ENCODE data around the gene PAEP.

Gene PAEP

GRCh38 chr9:135565141-135565628 lies 3.6 kb downstream of the PAEP start:
- DNase-seq (ENCODE audit: extremely low spot score): no peak
- ChIA-PET POLR2A (no interaction called here), CTCF (no interaction called here)
- TF ChIP-seq CTCF (IDR thresholded peaks at IDR 0.05; ENCODE audit: control extremely low read depth, extremely low read depth, low read depth, missing control alignments): no peak

GRCh38 chr9:135565636-135566035 lies 4.1 kb downstream of the PAEP start:
- DNase-seq (ENCODE audit: extremely low spot score): no peak
- TF ChIP-seq CTCF (IDR thresholded peaks at IDR 0.05; ENCODE audit: control extremely low read depth, extremely low read depth, low read depth, missing control alignments): no peak
- ChIA-PET POLR2A (no interaction called here), CTCF (no interaction called here)

- DNase-seq (ENCODE audit: extremely low spot score): no peak
- ChIA-PET POLR2A (no interaction called here), CTCF (no interaction called here)
- TF ChIP-seq CTCF (IDR thresholded peaks at IDR 0.05; ENCODE audit: control extremely low read depth, extremely low read depth, low read depth, missing control alignments): no peak
Observed at GRCh38 chr9:135566552-135566951, 5.0 kb downstream of the PAEP start.

DNA sequence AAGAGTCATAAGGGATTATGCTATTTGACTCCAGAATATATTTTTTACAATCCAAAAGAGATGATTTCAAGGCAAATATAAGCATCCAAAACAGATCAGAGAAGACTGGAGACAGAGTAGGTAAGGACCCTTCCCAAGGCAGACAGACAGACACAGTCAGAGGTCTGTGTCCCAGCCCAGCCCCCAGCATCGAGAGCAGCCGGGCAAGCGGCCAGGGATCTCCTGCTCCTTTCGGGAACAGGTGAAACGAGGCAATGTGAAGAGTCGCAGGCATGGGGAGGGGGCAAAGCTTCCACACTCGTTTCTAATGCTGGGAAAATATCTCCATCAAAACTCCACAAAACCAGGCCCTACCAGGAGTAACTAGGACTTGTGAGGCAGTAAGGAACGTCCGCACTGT lies 5.8 kb downstream of the PAEP start:
- no peak for DNase-seq (ENCODE audit: extremely low spot score)
- ChIA-PET CTCF (interaction anchor here (1.4 kb wide), 1 partner anchor 11 kb away, joined by 3 read pairs; no protein-coding TSS in a partner anchor), POLR2A (no interaction called here)
- no peak for TF ChIP-seq CTCF (IDR thresholded peaks at IDR 0.05; ENCODE audit: control extremely low read depth, extremely low read depth, low read depth, missing control alignments)

GRCh38 chr9:135568026-135568425 lies 6.5 kb downstream of the PAEP start:
- ChIA-PET POLR2A (no interaction called here), CTCF (interaction anchor here (1.4 kb wide), 1 partner anchor 12 kb away, joined by 3 read pairs; no protein-coding TSS in a partner anchor)
- no peak for TF ChIP-seq CTCF (IDR thresholded peaks at IDR 0.05; ENCODE audit: control extremely low read depth, extremely low read depth, low read depth, missing control alignments)
- DNase-seq (ENCODE audit: extremely low spot score): no peak

- POLR2A ChIA-PET: no interaction called here
- TF ChIP-seq CTCF (IDR thresholded peaks at IDR 0.05; ENCODE audit: control extremely low read depth, extremely low read depth, low read depth, missing control alignments): no peak
- DNase-seq (ENCODE audit: extremely low spot score): no peak
- CTCF ChIA-PET: interaction anchor here (1.2 kb wide), 1 partner anchor 11 kb away, joined by 3 read pairs; no protein-coding TSS in a partner anchor
Observed at GRCh38 chr9:135570456-135570855, 8.9 kb downstream of the PAEP start.

DNA sequence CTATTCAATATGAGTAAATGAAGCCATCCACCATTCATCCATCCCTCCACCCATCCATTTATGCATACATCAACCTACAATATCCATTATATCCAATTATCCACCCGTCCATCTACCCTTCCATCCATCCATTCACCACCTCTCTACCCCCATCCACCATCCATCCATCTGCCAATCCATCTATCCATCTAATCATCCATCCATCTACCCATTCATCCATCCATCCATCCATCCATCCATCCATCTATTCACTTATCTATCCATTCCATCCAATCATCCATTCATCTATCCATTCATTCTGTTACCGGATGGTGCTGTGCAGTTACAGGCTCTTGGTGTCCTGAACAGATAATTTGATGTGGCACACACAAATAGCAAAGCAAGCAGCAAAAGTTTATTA lies 10.7 kb downstream of the PAEP start:
- ChIA-PET CTCF (interaction anchor here (1.2 kb wide), 1 partner anchor 18 kb away, joined by 3 read pairs; no protein-coding TSS in a partner anchor), POLR2A (no interaction called here)
- DNase-seq (ENCODE audit: extremely low spot score): no peak
- no peak for TF ChIP-seq CTCF (IDR thresholded peaks at IDR 0.05; ENCODE audit: control extremely low read depth, extremely low read depth, low read depth, missing control alignments)

All from GM10248 (cell line).